ENCODE results near the gene NAB2.
A peak's percentile ranks its signal among the peaks of the same experiment; 100 is the strongest.

The NAB2 gene

DNA sequence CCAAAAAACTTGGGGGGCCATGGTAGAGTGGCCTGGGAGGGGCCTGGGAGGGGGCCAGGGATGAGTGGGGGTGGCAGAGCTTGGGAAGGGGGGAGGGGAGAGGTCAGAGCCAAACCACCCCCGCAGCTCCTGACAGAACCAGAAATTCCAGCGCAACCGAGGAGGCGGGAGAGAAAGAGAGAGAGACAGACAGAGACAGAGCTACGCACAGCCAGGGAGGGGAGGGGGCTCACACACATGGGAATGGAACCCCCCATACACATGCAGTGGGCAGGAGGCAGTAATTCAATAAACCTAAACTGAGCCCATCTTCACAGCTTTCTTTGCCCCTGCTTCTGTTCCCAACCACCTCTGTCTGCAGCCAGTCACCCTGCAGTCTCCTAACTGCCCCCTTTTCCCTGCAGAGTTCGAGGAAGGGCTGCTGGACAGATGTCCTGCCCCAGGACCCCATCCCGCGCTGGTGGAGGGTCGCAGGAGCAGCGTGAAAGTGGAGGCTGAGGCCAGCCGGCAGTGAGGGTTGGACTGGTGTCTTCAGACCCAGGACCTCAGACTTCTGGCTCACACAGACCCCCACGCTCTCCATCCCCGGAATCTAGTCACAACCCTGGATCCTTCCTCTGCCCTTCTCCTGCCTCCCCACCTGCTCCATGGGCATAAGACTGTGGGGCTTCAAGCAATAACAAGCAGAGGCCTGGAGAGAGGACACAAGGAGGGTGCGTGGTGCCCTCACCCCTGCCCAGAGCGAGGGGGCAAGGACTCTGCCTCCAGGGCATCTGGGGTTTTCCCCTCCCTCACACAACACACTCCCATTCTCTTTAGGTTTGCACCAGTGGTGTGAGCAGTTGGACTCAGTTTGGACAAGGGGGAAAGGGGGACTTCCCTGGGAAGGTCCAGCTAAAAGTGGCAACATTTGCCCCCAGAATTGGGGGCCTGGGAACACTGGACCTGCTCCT, 5.6 kb downstream of the NAB2 start:
- DNase-seq (ENCODE audit: low read depth): no peak

DNA sequence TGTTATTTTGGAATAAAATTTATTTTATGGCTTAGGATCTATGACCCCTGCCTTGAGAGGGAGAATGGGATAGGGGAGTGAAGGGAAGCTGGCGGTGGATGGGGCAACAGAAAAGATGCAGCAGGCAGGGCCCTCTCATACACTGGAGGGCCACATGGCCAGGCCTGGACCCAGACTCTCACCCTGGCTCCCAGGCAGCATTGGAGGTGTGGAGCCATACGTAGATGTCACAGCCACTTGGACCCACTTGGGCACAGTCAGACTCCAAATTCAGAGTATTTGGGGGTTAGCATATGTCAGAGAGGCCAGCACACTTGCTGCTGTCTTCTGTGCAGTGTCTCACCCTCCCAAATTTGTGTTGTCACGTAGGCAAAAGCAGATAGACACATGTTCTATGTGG, 6.5 kb downstream of the NAB2 start:
- no peak for DNase-seq (ENCODE audit: low read depth)

DNA sequence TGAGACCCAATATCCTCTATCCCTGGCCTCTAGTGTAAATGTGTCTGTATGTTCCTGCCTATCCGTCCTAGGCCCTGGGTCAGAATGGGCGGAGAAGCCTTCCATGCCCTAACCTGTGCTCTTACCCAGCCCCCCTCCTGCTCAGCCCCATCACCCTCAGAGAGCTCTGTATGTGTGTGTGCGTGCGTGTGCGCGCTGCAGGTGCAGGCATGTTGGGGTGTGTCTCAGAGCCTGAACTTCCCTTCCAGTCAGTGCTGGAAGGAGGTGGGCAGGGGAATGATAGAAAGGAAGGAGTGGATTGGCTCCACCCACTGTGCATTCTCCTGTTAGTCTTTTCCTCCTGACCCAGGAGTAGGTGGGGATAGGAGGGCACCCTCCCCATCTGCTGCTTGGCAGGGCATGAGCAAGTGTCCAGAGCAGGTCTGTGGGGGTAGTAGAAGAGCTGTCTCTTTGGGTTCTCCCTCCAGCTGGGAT, 7.2 kb downstream of the NAB2 start:
- DNase-seq (ENCODE audit: low read depth): no peak

DNA sequence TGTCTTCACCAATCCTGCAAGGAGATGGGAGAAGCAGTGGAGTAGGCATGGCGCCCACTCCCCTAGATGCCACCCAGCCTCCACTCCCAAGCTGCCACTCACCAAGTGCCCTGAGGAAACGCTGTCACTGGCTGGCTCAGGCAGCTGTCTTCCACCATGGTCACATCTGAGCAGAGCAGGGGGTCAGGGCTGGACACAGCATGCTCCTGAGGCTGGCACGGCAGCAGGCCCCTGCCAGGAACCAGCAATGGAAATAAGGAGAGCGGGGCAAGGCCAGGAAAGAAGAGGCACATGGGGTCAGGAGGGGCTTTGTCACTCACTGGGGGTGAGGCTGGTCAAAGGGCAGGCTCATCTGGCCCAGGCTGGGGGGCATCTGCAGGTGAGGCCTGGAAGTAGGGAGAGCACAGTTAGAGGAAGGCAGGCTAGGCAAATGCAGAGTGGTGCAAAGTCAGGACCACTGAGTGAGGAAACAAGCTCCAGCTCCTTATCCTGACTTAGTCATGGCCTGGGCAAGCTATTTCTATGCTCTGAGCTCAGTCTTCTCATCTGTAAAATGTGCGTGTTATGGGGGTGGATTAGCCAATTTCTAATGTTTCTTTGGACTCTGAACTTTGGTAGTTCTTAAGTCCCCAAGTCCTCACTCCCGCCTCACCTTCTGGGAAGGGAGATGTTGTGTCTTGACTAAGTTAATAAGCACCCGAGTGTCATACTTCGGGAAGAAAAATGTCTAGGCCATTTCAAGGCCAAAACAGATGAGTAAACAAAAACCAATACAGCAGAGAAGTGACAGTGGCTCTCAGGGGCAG, 8.0 kb downstream of the NAB2 start:
- DNase-seq (ENCODE audit: low read depth): no peak

DNA sequence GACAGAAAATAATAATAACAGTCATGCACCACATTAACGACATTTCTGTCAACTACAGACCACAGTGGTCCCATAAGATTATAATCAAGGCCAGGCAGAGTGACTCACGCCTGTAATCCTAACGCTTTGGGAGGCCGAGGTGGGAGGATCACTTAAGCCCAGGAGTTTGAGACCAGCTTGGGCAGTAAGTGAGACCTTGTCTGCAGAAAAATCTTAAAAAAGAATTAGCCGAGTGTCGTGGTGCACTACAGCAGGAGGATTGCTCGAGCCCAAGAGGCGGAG, 8.6 kb downstream of the NAB2 start:
- no peak for DNase-seq (ENCODE audit: low read depth)

DNA sequence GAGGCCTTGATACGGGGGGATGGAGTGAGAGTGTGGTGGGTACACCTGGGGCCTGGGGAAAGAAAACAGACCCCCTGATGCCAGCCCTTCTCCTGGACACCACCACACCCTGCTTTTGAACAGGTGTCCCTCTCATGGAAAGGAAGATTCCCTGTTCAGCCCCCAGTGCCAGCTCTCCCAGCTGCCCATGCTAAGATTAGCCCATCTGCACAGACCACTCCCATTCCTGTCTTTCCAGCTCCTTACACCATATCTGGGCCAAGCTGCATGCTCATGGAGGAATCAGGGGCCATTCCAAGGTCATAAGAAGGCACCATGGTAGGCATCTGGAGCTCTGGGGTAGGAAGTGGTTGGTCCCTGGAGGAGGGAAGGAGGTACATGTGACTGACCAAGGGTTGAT, 9.6 kb downstream of the NAB2 start:
- DNase-seq (ENCODE audit: low read depth): no peak

DNA sequence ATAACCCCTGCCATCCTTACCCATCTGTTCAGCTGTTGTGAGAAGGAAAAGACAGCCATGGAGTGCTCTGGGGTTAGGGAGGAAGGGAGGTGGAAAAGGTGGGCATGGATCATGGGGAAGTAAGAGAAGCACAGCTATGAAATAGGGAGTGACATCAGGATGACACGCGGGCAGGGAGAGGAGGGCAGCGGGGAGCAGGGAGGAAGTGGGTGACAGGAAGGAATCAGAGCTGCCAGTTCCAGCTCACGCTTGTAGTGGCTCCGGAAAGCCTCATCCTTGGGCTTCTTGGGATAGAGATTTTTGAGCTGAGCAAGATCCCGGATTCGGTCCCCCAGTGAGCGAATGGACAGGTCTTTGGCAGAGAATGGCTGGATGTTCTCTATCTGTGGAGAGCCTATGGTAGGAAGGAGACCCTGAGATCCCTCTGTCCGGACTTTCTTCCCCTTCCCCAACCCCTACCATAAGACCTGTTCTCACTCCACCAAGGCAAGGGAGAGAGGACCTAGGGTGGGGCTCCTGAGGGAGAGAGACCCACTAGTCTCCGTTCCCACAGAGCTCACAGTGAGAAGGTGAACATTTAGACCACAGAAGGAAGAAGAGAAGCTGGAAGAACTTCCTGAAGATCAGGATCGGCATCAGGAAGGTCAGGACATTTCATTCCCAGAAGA, 10.3 kb downstream of the NAB2 start:
- no peak for DNase-seq (ENCODE audit: low read depth)

DNA sequence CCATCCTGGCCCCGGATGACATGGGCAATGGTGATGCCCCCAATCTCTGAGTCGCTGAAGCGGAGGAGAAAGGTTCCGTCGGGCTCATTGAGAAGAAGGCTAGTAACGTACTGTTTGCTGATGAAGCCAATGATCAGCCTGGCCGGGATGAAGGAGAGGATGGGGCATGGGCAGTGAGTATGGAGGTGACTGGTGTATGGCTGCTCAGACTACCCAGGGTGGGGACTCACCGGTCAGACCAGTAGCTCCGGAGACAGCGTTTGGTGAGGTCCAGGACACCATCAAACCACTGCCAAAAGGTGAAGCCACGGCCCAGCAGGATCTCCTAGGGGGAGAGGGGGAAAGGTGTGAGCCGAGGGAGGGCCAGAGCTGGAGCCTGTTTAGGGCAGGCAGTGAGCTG, 10.9 kb downstream of the NAB2 start:
- no peak for DNase-seq (ENCODE audit: low read depth)

DNA sequence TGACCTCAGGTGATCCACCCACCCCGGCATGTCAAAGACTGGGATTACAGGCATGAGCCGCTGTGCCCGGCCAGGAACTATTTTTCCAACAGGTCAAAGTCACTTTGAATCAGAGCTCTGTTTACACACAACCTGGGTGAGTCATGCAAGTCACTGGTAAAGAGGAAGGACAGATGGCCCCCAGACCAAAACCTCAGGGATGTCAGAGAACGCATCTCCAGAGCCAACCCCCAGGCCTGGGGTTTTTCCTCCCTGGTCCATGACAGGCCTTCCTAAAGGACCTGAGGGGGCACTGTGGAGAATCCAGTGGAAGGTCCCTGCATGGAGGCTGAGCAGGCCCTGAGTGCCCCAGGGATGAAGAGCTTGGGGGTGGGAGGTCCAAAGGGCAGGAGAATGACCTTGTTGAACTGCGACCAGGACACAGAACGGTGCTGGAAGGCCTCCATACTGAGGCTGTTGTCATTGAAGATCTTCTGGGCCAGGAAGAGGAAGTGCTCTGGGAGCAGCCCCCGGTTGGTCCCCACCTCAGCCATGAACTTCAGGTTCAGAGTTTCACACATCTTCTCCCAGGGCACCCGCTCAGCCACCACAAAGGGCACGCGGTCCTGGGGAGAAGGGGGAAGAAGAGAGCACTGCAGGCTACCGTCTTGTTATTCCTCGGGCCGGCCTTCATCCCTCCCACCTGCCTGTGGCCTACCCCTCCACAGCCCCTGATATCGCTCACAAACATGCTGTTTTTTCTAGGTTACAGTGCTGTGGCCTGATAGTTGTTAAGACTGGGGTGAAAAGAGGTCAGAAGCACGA, 13.2 kb downstream of the NAB2 start:
- DNase-seq (ENCODE audit: low read depth): no peak

DNA sequence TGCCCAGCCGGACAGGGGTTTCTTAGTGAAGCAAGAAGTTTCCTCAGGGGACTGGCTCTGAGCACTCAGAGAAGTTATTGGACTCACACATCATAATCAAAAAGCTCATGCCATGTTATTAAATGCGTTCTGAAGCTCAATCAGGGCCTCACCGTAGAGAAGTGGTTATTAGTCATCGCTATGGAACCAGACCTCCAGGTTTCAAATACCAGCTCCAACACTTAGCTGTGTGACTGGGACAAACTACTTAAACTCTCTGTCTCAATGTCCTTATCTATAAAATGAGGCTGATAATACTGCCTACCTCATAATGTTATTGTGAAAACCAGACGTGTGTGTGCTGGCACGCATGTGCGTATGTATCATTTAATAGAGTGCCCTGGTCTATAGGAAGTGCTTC, 14.9 kb downstream of the NAB2 start:
- DNase-seq (ENCODE audit: low read depth): no peak

DNA sequence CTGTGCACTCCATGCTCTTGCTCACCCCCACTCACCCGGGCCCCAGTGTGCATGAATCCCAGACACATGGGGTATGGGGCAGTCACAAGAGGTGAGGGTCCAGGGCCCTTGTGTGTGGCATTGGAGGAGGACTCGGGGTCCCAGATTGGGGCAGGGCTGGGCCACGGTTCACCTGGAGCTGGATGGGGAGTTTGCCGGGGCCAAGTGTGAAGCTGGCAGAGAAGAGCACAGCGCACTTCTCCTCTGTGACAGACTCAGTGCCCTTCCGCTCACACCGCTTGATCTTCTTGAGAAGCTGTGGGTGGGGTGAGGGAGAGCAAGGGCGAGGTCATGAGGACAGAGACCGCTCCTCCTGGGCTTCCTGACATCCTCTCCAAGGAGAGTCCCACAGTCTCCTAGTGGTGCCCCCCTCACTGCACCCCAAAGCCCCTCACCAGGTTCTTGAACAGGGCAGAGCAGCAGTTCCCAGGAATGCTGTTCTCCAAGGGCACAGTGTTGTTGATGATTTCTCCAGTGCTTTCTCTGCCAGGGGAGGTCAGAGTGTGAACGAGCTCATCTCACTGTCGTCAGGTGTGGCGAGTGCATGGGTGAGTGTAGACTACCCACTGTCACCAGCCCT, 15.5 kb downstream of the NAB2 start:
- DNase-seq (ENCODE audit: low read depth): no peak

DNA sequence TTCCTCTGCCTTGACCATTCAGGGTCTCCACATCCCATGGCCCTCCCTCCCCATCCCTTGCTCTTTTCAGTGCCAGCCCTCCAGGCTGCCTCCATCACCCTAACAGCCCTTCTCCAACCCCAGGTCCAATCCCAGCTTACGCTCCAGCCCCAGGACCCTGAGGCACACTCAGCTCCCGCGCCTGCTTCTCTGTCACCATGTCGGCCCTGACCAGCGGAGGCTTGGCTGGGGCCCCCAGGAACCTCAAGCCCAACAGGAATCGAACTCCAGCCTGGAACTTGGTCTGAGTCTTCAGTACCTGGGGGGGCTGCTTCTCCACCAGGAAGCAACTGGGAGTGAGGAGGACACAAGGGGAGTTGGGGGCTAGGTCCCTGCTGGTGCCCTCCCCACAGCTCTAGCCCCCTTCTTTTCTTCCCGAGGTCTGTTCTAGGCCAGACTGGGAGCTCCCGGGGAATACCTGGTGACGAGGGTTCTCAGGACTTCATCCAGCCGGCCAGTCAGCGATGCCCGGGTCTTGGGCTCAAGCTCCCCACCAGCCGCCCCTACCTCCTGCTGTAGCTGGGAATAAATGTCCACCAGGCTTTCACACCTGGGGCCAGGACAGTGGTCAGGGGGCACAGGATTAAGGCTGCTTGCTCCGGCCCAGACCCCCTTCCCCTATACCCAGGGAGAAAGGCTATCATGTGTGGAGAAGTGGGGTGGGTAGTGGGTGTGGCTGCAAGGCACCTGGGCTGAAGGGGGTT, 16.3 kb downstream of the NAB2 start:
- DNase-seq (ENCODE audit: low read depth): no peak

DNA sequence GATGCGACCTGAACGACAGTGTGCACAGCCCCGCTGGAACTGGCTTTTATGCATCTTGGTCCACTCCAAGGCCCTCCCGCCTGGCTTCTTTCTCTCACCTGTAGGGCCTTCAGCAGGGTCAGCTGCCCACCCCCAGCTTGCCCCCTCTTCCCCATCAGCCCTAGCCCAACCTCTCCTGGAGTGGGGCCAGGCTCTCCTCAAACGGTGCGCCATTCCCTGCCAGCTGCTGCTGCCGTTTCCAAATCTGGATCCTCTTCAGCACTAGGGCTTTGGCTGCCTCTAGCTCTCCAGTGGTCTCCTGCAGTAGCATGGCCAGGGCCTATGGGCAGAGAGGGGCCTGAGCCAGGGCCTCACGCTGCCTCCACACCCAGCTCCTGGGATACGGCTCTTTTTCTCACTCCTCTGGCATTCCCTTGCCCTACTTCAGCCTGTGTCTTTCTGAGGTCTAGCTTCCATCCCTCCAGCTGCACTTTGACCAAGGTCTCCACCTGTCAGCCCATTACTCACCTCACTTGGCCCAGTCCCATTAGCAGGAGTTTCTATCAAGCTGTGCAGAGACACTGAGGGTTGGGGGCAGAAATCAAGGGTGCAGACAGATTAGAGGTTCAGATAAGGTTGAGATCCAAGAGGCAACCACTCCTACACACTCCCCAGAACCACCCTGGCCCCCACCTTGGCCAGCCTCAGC, 17.3 kb downstream of the NAB2 start:
- no peak for DNase-seq (ENCODE audit: low read depth)

DNA sequence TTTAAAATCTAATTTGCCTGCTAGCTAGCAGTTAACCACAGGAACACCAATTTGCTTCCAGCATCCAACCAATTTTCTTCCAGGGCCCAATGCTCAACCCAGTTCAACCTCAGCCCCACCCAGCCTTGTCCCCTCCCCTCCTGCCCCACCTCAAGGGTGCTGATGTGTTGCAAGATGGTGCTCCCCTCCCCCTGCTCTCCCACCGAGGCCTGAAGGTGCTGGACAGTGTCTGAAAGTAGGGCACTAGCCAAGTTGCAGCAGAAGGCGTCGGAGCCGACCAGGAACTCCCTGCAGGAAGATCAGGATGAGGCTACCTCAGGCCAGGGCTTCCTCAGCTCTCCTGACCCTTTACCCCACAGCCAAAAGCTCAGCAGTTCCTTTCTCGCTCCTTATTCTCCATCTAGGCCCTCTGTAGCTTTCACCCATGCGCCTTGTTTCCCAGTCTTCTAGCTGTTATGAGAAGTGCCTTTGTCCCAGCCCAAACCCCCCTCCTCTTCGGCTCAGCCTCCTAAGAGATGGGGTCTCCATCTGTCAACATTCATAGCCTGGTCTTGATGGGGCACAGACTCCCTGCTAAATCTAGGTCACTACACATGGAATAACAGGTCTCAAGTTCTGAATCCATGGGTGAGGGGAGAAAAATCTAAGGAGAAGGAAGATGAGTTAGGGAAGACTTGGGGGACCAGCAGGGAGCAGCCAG, 18.7 kb downstream of the NAB2 start:
- no peak for DNase-seq (ENCODE audit: low read depth)

DNA sequence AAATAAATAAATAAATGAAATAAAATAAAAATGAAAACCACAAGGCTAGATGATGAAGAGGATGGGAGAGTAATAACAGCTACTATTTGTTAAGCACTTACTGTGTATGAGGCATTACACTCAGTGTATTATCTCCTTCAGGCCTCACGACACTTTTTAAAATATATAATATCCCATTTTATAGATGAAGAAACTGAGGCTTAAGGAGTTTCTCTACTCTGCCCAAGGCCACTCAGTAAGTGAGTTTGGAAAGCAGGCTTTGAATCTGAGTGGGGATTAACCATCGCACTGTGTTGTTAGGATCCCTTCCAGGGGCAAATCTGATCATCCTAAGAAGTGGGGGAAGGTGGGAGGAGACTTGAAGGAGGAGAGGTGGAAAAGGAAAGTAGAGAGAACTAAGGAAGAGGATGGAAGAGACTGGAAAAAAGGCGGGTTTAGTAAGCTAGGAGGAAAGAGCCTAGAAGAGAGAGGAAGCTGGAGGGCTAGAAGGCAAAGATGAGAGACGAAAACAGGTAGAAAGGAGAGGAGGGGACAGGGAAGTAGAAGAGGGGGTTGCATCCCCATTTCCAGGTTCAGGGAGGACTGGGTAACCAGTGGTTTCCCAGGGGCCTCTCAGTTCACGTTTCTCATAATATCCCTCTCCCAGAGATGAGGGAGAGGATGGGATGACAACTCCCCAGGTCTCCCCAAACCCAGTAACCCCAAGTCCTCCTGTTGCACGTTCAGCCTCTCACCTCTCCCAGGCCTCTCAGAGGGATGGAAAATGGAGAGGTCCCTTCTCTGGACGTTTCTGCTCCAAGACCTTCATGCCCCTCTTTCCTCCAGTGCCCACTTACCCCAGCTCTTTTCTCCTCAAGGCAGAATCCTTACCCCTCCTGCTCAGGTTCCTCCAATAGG, 20.5 kb downstream of the NAB2 start:
- DNase-seq (ENCODE audit: low read depth): no peak

DNA sequence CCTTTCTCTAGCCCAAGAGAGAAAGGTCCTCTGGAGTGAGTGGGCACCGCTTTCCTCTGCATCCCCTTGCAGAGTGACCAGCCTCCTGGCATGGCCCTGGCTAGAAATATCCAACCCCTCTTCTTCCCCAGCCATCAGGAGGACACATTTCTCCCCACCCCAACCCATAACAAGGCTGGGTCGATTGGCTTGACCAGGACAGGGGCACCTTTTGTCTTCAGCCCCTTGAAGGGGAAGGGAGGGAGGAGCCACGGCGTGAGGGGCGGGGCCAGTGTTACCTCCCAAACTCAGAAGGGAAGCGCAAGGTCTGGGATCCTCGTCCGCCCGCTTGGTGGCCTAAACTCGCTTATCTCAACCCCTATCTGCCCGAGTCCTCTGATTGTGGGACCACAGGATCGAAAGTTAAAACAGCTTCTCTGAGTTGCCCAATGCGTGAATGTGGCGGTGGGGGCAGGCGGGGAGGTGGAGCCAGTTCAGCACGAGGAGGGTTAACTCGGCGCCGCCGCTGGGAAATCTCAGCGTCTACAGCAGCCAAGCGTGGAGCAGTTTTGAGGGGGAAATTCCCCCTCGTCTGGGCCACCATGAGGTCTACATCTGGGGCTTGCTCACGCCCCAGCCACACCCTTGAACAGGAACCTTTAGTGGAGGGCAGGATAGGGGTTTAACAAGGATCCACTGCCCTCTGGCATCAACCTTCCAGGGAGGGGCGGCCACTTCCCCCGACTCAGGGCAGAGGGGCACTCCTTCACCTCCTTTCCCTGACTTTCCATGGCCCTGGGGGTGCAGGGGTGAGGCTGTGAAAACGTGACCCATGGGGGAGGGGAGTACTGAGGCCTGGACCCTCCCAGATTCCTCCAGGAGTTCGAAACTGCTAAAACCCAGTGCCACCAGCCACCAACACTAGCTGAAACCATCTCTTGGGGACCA, 21.5 kb downstream of the NAB2 start:
- no peak for DNase-seq (ENCODE audit: low read depth)

DNA sequence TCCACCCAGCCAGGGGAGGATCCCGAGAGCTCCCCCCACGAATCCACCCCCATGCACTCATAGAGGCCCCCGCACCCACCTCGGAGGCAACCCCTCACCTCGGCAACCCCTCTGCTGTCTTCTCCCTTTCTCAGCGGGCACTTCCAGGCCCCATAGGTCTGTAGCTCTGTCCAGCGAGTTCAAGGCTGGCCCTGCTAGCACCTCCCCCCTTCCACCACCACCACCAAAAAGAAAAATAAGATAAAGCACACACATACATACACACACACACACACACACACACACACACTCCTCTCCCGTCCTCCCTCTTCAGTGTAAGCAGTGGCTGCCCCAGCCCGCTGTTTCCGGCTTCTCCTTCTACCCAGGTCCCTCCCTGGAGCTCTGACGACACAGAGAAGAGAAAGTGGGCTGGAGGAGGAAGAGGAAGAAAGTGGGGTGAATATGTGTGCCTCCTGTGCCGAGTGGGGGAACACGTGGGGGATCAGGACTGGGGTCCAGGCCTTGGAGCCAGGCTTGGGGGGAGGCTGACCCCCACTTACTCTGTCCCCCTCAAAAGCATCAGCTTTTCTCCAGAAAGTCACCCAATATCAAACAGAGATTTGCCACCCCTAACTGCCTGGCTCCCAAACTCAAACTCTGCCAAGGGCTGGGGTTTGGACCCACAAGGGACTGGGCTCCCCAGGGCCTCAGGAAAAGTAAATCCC, 22.3 kb downstream of the NAB2 start, which contains the start of gene STAT6:
Gene STAT6, minus strand, starts transcription at position 332 of the 704 bp plus-strand sequence. CDS start 3,084 bp downstream, outside the sequence.
- peak; percentile 61 for DNase-seq (ENCODE audit: low read depth)
